ENCODE data around the gene PIGL. TPM values are rescaled to one million over a fixed set of nuclear protein-coding genes. Genes with fewer than 3 reads are reported as not detected.

The PIGL gene
- total RNA-seq, 1 experiment from 2014 or later = 59.2 TPM

DNA sequence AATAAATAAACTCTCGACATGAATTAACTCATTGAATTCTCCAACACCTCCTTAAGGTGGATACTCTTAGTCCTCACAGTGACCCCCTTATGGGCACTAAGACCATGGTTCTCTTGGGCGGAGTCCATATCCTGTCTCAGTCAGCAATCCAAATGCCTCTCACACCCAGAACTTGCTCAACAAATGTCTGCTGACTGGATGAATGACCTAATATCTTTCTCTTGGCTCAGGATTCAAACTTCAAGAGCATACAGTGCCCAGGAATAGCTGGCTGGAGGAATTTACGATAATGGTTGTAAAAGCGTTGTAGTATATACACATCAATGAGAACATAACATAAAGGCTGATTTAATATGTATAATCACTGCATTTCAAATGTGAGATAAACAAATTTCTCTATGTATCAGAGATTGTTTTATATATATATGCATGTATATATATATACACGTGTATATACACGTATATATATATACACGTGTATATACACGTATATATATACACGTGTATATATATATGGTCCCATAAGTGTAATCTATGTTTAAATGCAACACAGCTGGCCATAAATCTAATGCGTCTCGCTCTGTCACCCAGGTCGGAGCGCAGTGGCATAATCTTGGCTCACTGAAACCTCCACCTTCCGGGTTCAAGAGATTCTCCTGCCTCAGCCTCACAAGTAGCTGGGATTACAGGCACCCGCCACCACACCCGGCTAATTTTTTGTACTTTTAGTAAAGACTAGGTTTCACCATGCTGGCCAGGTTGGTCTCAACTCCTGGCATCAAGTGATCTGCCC, 157.3 kb downstream of the PIGL start:
- CTCF ChIA-PET = interaction anchor here (1.3 kb wide), 1 partner anchor 11 kb away, joined by 5 read pairs; no protein-coding TSS in a partner anchor

More for the DNA sequence above, 157.3 kb downstream of the PIGL start:
- no peak overlapping the region for H3K4me3 ChIP-seq
- no peak for DNase-seq
- H3K9me2 ChIP-seq (ENCODE audit: insufficient read depth) = no peaks in the 10 kb centered on the region
- peaks cover 18% of the 10 kb centered on the region for H3K4me1 ChIP-seq (replicated peaks; ENCODE audit: insufficient read depth)
- no peak overlapping the region for H3K4me2 ChIP-seq
- POLR2A ChIA-PET (ENCODE audit: unreplicated experiment) = no interaction called here
- no TSS peak for BruUV-seq (replicated peaks)
- H4K20me1 ChIP-seq (ENCODE audit: insufficient read depth) = no peaks in the 10 kb centered on the region
- peaks cover 14% of the 10 kb centered on the region; the same call in 1 of the 2 replicates for H3F3A ChIP-seq (ENCODE audit: insufficient read depth, low read depth)
- H3K79me2 ChIP-seq (ENCODE audit: low read depth) = no peaks in the 10 kb centered on the region
- H3K27me3 ChIP-seq (ENCODE audit: insufficient read depth, low read depth) = no peaks in the 10 kb centered on the region
- H3K36me3 ChIP-seq (ENCODE audit: low read depth) = no peaks in the 10 kb centered on the region
- no peak overlapping the region for H2AFZ ChIP-seq
- TF ChIP-seq CTCF (conservative IDR thresholded peaks at IDR 0.05) (no peak), EZH2 (IDR thresholded peaks at IDR 0.05; ENCODE audit: low read depth) (no peak)
- H3K9me3 ChIP-seq (ENCODE audit: insufficient read depth, low read depth) = no peaks in the 10 kb centered on the region
- no peak overlapping the region for H3K27ac ChIP-seq
- intact Hi-C loops (cut with micrococcal nuclease; ENCODE audit: unreplicated experiment) = no loop called here

Small RNA genes lying within 50 kb of the gene (microRNA-seq; reads per million reads assigned to microRNA genes)
- gene MIR1288 (ENCODE audit: borderline number of aligned reads, borderline replicate concordance) = not detected

Other genes with a start within 250 kb of the PIGL start
- gene ZSWIM7, start 217.5 kb upstream of the PIGL start, total RNA-seq (2021) = 13.0 and 19.1 TPM in 2 replicates
- 53.5 and 74.7 TPM in 2 replicates for gene TTC19, start 217.4 kb upstream of the PIGL start, total RNA-seq (2021)
- gene NCOR1, start 1.7 kb upstream of the PIGL start, total RNA-seq (2021) = 139 and 171 TPM in 2 replicates
- gene CENPV, start 136.3 kb downstream of the PIGL start, total RNA-seq (2021) = 12.6 and 18.1 TPM in 2 replicates
- 2,044 and 2,361 TPM in 2 replicates for gene UBB, start 163.9 kb downstream of the PIGL start, total RNA-seq (2021)
- gene TRPV2, start 198.4 kb downstream of the PIGL start, total RNA-seq (2021) = 3.1 and 5.3 TPM in 2 replicates

Data from PC-9 (cell line).